Parathyroid adenoma (tissue), 2 donors: ENCODE data around the gene SRPRA.

Source experiments
- H2AFZ ChIP-seq: fragments of 300-600 bp; sonication (generic); one replicate; pipeline ENCODE4 v1.7.0; 2017; ENCODE audit warnings: antibody characterized with exemption, mild to moderate bottlenecking
- H3K27ac ChIP-seq: fragments of 300-600 bp; sonication (generic); one replicate; pipeline ENCODE4 v1.7.0; 2017
- H3K27me3 ChIP-seq: fragments of 300-600 bp; sonication (generic); one replicate; pipeline ENCODE4 v1.7.0; 2017; ENCODE audit warnings: low read length; ENCODE audit not compliant: control insufficient read depth, insufficient read depth
- H3K36me3 ChIP-seq: fragments of 300-600 bp; sonication (generic); one replicate; pipeline ENCODE4 v1.7.0; 2017; ENCODE audit warnings: low read length; ENCODE audit not compliant: control insufficient read depth, insufficient read depth
- H3K4me1 ChIP-seq: fragments of 300-600 bp; sonication (generic); one replicate; pipeline ENCODE4 v1.7.0; 2017; ENCODE audit warnings: control low read depth
- H3K4me2 ChIP-seq: fragments of 300-600 bp; sonication (generic); one replicate; pipeline ENCODE4 v1.7.0; 2017; ENCODE audit warnings: low read length
- H3K4me3 ChIP-seq: fragments of 300-600 bp; sonication (generic); one replicate; pipeline ENCODE4 v1.7.0; 2017; ENCODE audit warnings: low read depth, low read length
- H3K79me2 ChIP-seq: fragments of 300-600 bp; sonication (generic); one replicate; pipeline ENCODE4 v1.7.0; 2017; ENCODE audit warnings: control low read depth
- H3K9ac ChIP-seq: fragments of 300-600 bp; sonication (generic); one replicate; pipeline ENCODE4 v1.7.0; 2017; ENCODE audit warnings: mild to moderate bottlenecking
- H3K9me3 ChIP-seq: fragments of 300-600 bp; sonication (generic); one replicate; pipeline ENCODE4 v1.7.0; 2017; ENCODE audit warnings: low read length; ENCODE audit not compliant: control insufficient read depth
- TF ChIP-seq, protein P1 (sequence below): fragments of 300-600 bp; sonication (generic); IDR thresholded peaks from one replicate; pipeline ENCODE4 v1.7.0; 2017; ENCODE audit warnings: antibody characterized with exemption, mild to moderate bottlenecking
- donor health status: primary hyperparathyroidism.

Gene SRPRA, protein sequence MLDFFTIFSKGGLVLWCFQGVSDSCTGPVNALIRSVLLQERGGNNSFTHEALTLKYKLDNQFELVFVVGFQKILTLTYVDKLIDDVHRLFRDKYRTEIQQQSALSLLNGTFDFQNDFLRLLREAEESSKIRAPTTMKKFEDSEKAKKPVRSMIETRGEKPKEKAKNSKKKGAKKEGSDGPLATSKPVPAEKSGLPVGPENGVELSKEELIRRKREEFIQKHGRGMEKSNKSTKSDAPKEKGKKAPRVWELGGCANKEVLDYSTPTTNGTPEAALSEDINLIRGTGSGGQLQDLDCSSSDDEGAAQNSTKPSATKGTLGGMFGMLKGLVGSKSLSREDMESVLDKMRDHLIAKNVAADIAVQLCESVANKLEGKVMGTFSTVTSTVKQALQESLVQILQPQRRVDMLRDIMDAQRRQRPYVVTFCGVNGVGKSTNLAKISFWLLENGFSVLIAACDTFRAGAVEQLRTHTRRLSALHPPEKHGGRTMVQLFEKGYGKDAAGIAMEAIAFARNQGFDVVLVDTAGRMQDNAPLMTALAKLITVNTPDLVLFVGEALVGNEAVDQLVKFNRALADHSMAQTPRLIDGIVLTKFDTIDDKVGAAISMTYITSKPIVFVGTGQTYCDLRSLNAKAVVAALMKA

GRCh38 chr11:126268708-126269579, at the start of gene SRPRA, which contains the start of gene FOXRED1:
Gene SRPRA (minus strand): TSS chr11:126268895. CDS start chr11:126268804, 91 bp downstream.
Gene FOXRED1 (plus strand): TSS chr11:126269154. CDS start chr11:126269207, 53 bp downstream.
- Histone ChIP-seq H3K4me1 (no peaks in the 10 kb centered on the region), H3K9me3 (no peaks in the 10 kb centered on the region), H3K27ac (peak within 1 kb of the TSS; percentile 77), H3K4me3 (peak within 1 kb of the TSS; percentile 81), H3K9ac (peak within 1 kb of the TSS; percentile 61), H3K36me3 (no peaks in the 10 kb centered on the region), H3K4me2 (peak within 1 kb of the TSS; percentile 82), H2AFZ (peak within 1 kb of the TSS; percentile 94), H3K27me3 (no peaks in the 10 kb centered on the region), H3K79me2 (no peaks in the 10 kb centered on the region)
- TF ChIP-seq, protein P1, sequence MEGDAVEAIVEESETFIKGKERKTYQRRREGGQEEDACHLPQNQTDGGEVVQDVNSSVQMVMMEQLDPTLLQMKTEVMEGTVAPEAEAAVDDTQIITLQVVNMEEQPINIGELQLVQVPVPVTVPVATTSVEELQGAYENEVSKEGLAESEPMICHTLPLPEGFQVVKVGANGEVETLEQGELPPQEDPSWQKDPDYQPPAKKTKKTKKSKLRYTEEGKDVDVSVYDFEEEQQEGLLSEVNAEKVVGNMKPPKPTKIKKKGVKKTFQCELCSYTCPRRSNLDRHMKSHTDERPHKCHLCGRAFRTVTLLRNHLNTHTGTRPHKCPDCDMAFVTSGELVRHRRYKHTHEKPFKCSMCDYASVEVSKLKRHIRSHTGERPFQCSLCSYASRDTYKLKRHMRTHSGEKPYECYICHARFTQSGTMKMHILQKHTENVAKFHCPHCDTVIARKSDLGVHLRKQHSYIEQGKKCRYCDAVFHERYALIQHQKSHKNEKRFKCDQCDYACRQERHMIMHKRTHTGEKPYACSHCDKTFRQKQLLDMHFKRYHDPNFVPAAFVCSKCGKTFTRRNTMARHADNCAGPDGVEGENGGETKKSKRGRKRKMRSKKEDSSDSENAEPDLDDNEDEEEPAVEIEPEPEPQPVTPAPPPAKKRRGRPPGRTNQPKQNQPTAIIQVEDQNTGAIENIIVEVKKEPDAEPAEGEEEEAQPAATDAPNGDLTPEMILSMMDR: no peak

DNA sequence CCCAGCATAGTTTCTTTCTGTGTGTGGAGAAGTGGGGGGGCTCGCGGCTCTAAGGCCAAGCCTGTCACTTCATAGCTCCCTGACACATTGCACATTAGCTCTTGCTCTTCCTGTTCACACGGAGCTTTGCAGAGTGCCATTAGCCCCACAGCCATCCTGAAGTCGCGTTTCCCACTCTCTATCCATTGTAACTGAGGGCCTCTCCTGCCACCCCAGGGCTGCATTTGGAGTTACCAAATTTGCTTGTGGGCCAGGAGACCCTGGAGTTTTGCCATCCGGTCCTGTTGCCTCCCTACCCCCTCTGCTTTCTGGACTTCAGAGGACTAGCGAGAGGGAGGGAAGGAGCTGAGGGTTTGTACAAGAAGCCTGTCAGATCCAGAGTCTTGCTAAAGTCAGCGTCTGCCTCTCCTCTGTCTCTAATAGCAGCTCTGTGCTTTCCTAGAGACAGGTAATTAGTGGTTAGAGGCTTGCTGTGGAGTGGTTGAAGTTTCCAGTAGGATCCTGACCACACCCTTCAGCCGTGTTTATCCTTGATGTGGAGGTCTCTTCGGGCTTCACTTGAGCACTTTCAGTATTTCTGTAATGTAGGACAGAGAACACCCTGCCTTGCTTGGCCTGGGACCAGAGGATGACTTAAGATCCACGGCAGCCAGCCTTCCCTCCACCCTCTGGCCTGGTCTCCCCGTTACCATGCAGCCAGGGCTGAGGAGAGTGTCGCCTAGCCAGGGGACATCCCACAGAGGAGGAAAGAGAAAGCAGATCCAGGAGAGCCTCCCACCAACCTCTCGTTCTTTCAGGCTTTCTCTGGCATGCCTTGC, 49.3 kb upstream of the SRPRA start:
- Histone ChIP-seq H2AFZ (no peak overlapping the region), H3K36me3 (no peaks in the 10 kb centered on the region), H3K9me3 (no peaks in the 10 kb centered on the region), H3K79me2 (no peaks in the 10 kb centered on the region), H3K27ac (peak overlapping the region; percentile 44), H3K4me3 (no peak overlapping the region), H3K4me2 (no peak overlapping the region), H3K27me3 (no peaks in the 10 kb centered on the region), H3K9ac (no peak overlapping the region), H3K4me1 (no peaks in the 10 kb centered on the region)
- TF ChIP-seq, protein P1: no peak

DNA sequence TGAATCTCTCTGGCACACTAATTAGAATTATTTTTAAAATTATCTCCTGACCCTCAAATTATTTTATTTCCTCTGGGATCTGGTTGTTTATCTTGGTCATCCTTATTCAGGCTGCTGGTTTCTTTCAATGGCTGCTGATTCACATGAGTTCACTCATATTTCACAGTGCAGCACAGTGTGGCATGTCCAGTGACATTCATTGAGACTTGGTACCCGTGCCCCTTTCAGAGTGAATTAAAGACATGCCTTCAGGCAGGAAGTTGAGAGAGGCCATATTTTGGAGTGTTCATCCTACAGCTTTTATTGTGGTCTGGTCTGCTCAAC, 48.7 kb upstream of the SRPRA start:
- no peak overlapping the region for H3K4me3 ChIP-seq
- no peak overlapping the region for H3K9ac ChIP-seq
- H3K27me3 ChIP-seq: no peaks in the 10 kb centered on the region
- no peaks in the 10 kb centered on the region for H3K4me1 ChIP-seq
- H3K4me2 ChIP-seq: no peak overlapping the region
- no peaks in the 10 kb centered on the region for H3K36me3 ChIP-seq
- H2AFZ ChIP-seq: no peak overlapping the region
- H3K27ac ChIP-seq: no peak overlapping the region
- H3K79me2 ChIP-seq: no peaks in the 10 kb centered on the region
- TF ChIP-seq, protein P1: no peak
- H3K9me3 ChIP-seq: no peaks in the 10 kb centered on the region

DNA sequence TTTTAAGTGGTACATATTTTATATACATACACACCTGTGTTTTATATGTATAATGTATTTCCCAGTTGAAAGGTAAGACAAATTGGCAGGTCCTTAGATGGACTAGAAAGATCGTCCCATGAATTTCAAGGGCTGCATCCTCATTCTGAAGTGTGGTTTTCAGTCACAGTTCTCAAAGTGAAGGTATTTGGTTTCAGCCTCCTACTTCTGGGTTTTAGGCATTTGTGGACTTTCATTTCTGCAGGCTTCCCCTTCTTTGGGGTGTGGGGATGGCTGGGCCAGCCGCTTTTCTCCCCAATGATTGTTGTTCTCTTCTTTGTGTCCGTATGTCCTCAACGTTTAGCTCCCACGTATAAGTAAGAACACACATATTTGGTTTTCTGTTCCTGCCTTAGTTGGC, 45.1 kb upstream of the SRPRA start:
- H3K9me3 ChIP-seq: no peaks in the 10 kb centered on the region
- TF ChIP-seq, protein P1: no peak
- no peaks in the 10 kb centered on the region for H3K36me3 ChIP-seq

More for the DNA sequence above, 45.1 kb upstream of the SRPRA start:
- H2AFZ ChIP-seq: no peak overlapping the region
- H3K9ac ChIP-seq: no peak overlapping the region
- H3K4me3 ChIP-seq: no peak overlapping the region
- H3K4me1 ChIP-seq: no peaks in the 10 kb centered on the region
- H3K27me3 ChIP-seq: no peaks in the 10 kb centered on the region
- H3K79me2 ChIP-seq: no peaks in the 10 kb centered on the region
- H3K4me2 ChIP-seq: no peak overlapping the region
- no peak overlapping the region for H3K27ac ChIP-seq
